ENCODE measurements around the gene RCC1. TPM values are rescaled to one million over a fixed set of nuclear protein-coding genes. Genes with fewer than 3 reads are reported as not detected.

Gene RCC1
- polyA plus RNA-seq, 1 of the 3 experiments (the other 2 are of a cell fraction) = 61.0 TPM

DNA sequence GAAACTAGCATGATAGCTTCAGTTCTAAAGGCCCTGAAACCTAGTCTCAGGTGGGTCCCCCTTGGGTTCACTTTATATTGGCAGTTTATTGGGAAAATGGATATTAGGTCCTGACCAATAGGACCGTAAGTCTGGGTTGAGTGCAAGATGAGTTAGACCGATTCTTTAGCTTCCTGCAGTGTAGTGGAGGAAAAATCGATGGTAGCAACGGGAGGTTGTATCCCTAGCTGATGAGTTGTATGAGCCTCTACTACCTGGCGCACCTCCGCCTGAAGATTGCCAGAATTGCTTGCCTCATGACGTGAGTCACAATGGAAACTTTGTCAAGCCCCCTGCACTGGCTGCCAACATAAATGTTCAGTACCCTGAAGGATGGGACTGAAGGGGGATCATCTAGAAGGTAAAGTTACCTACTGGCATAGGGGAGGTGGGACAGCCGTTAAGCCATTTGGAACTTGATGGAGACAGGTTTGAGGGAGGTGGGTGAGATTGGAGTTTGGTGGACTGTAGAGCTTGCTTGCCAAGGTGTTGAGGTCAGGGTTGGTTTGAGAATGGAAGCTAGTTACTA, 3.9 kb downstream of the RCC1 start:
- Histone ChIP-seq H3K9me3 (no peaks in the 10 kb centered on the region), H4K20me1 (ENCODE audit: insufficient read depth) (peaks cover 81% of the 10 kb centered on the region), H3K4me1 (ENCODE audit: control insufficient read depth in 1 of 2, insufficient read depth in 2 of 2, low read depth in 1 of 2, low read length in 1 of 2) (peaks cover 18 to 20% of the 10 kb centered on the region in 2 experiments; a peak in 3 of 4 replicates), H2AFZ (ENCODE audit: low read depth) (no peak overlapping the region), H3K27ac (ENCODE audit: low read depth in 2 of 2, low read length in 1 of 2) (peak overlapping the region; percentile 75 to 90), H3K4me2 (peak overlapping the region; percentile 88), H3K79me2 (ENCODE audit: insufficient read depth) (peaks cover 47% of the 10 kb centered on the region), H3K27me3 (ENCODE audit: insufficient read depth) (no peaks in the 10 kb centered on the region), H3F3A (replicated peaks; ENCODE audit: insufficient read depth) (peaks cover 88% of the 10 kb centered on the region), H3K36me3 (replicated peaks in 1 of 2; ENCODE audit: control insufficient read depth in 1 of 2, insufficient read depth in 2 of 2, low read length in 1 of 2) (peaks cover 44 to 78% of the 10 kb centered on the region in 2 experiments), H3K9ac (peak overlapping the region; percentile 99), H3K9me2 (no peaks in the 10 kb centered on the region), H3K4me3 (ENCODE audit: low read depth in 2 of 2, low read length in 1 of 2) (peak overlapping the region; percentile 70 to 98)
- ChIA-PET POLR2A (interaction anchor here (1.2 to 2.6 kb wide), 3 partner anchors 72 to 97 kb away, joined by 3 to 14 read pairs (median 3); no protein-coding TSS in a partner anchor), CTCF (interaction anchor here (0.6 to 1.3 kb wide), 6 partner anchors 9 to 367 kb away, joined by 3 read pairs; no protein-coding TSS in a partner anchor)
- TF ChIP-seq SMC3 (IDR thresholded peaks at IDR 0.05; ENCODE audit: low read depth, low read length) = no peak
- TF ChIP-seq RXRA (IDR thresholded peaks at IDR 0.05; ENCODE audit: borderline replicate concordance, low read depth) = no peak
- no peak for TF ChIP-seq TCF12 (IDR thresholded peaks at IDR 0.05)
- TF ChIP-seq RCOR1 (IDR thresholded peaks at IDR 0.05; ENCODE audit: low read length) = no peak
- no peak for TF ChIP-seq MEF2A (IDR thresholded peaks at IDR 0.05; ENCODE audit: borderline replicate concordance, low read depth)
- no peak for TF ChIP-seq YY1 (IDR thresholded peaks at IDR 0.05; ENCODE audit: low read depth)
- TF ChIP-seq, protein P1, sequence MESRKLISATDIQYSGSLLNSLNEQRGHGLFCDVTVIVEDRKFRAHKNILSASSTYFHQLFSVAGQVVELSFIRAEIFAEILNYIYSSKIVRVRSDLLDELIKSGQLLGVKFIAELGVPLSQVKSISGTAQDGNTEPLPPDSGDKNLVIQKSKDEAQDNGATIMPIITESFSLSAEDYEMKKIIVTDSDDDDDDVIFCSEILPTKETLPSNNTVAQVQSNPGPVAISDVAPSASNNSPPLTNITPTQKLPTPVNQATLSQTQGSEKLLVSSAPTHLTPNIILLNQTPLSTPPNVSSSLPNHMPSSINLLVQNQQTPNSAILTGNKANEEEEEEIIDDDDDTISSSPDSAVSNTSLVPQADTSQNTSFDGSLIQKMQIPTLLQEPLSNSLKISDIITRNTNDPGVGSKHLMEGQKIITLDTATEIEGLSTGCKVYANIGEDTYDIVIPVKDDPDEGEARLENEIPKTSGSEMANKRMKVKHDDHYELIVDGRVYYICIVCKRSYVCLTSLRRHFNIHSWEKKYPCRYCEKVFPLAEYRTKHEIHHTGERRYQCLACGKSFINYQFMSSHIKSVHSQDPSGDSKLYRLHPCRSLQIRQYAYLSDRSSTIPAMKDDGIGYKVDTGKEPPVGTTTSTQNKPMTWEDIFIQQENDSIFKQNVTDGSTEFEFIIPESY (IDR thresholded peaks at IDR 0.05; ENCODE audit: borderline replicate concordance, low read depth) = no peak
- TF ChIP-seq ELF1 (IDR thresholded peaks at IDR 0.05) = no peak
- TF ChIP-seq TAF1 (IDR thresholded peaks at IDR 0.05; ENCODE audit: borderline replicate concordance, low read depth, low read length) = peak; percentile 21; the same call in 1 of the 2 replicates
- no peak for TF ChIP-seq FOXJ3 (CRISPR knock-in tag; IDR thresholded peaks at IDR 0.05)
- TF ChIP-seq, protein P2, sequence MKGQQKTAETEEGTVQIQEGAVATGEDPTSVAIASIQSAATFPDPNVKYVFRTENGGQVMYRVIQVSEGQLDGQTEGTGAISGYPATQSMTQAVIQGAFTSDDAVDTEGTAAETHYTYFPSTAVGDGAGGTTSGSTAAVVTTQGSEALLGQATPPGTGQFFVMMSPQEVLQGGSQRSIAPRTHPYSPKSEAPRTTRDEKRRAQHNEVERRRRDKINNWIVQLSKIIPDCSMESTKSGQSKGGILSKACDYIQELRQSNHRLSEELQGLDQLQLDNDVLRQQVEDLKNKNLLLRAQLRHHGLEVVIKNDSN (IDR thresholded peaks at IDR 0.05; ENCODE audit: borderline replicate concordance, low read depth) = no peak
- TF ChIP-seq, protein P3, sequence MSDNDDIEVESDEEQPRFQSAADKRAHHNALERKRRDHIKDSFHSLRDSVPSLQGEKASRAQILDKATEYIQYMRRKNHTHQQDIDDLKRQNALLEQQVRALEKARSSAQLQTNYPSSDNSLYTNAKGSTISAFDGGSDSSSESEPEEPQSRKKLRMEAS (IDR thresholded peaks at IDR 0.05; ENCODE audit: low read depth) = no peak
- TF ChIP-seq POLR2AphosphoS5 (IDR thresholded peaks at IDR 0.05; ENCODE audit: low read depth, low read length) = peak; percentile 89
- TF ChIP-seq, protein P4, sequence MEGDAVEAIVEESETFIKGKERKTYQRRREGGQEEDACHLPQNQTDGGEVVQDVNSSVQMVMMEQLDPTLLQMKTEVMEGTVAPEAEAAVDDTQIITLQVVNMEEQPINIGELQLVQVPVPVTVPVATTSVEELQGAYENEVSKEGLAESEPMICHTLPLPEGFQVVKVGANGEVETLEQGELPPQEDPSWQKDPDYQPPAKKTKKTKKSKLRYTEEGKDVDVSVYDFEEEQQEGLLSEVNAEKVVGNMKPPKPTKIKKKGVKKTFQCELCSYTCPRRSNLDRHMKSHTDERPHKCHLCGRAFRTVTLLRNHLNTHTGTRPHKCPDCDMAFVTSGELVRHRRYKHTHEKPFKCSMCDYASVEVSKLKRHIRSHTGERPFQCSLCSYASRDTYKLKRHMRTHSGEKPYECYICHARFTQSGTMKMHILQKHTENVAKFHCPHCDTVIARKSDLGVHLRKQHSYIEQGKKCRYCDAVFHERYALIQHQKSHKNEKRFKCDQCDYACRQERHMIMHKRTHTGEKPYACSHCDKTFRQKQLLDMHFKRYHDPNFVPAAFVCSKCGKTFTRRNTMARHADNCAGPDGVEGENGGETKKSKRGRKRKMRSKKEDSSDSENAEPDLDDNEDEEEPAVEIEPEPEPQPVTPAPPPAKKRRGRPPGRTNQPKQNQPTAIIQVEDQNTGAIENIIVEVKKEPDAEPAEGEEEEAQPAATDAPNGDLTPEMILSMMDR (IDR thresholded peaks at IDR 0.05) = no peak
- peak; percentile 9; the same call in 1 of the 2 replicates for TF ChIP-seq JUND (IDR thresholded peaks at IDR 0.05)
- TF ChIP-seq MXI1 (IDR thresholded peaks at IDR 0.05; ENCODE audit: low read depth, low read length) = no peak
- no peak for TF ChIP-seq RAD21 (IDR thresholded peaks at IDR 0.05; ENCODE audit: low read length)
- TF ChIP-seq, protein P5, sequence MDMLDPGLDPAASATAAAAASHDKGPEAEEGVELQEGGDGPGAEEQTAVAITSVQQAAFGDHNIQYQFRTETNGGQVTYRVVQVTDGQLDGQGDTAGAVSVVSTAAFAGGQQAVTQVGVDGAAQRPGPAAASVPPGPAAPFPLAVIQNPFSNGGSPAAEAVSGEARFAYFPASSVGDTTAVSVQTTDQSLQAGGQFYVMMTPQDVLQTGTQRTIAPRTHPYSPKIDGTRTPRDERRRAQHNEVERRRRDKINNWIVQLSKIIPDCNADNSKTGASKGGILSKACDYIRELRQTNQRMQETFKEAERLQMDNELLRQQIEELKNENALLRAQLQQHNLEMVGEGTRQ (IDR thresholded peaks at IDR 0.05; ENCODE audit: borderline replicate concordance, low read depth, low read length) = no peak
- TF ChIP-seq, protein P6, sequence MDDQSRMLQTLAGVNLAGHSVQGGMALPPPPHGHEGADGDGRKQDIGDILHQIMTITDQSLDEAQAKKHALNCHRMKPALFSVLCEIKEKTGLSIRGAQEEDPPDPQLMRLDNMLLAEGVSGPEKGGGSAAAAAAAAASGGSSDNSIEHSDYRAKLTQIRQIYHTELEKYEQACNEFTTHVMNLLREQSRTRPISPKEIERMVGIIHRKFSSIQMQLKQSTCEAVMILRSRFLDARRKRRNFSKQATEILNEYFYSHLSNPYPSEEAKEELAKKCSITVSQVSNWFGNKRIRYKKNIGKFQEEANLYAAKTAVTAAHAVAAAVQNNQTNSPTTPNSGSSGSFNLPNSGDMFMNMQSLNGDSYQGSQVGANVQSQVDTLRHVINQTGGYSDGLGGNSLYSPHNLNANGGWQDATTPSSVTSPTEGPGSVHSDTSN (IDR thresholded peaks at IDR 0.05) = no peak
- no peak for TF ChIP-seq CHD2 (IDR thresholded peaks at IDR 0.05; ENCODE audit: low read length, partially characterized antibody)
- TF ChIP-seq GATA2 (CRISPR knock-in tag; IDR thresholded peaks at IDR 0.05) = no peak
- TF ChIP-seq, protein P7, sequence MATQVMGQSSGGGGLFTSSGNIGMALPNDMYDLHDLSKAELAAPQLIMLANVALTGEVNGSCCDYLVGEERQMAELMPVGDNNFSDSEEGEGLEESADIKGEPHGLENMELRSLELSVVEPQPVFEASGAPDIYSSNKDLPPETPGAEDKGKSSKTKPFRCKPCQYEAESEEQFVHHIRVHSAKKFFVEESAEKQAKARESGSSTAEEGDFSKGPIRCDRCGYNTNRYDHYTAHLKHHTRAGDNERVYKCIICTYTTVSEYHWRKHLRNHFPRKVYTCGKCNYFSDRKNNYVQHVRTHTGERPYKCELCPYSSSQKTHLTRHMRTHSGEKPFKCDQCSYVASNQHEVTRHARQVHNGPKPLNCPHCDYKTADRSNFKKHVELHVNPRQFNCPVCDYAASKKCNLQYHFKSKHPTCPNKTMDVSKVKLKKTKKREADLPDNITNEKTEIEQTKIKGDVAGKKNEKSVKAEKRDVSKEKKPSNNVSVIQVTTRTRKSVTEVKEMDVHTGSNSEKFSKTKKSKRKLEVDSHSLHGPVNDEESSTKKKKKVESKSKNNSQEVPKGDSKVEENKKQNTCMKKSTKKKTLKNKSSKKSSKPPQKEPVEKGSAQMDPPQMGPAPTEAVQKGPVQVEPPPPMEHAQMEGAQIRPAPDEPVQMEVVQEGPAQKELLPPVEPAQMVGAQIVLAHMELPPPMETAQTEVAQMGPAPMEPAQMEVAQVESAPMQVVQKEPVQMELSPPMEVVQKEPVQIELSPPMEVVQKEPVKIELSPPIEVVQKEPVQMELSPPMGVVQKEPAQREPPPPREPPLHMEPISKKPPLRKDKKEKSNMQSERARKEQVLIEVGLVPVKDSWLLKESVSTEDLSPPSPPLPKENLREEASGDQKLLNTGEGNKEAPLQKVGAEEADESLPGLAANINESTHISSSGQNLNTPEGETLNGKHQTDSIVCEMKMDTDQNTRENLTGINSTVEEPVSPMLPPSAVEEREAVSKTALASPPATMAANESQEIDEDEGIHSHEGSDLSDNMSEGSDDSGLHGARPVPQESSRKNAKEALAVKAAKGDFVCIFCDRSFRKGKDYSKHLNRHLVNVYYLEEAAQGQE (IDR thresholded peaks at IDR 0.05; ENCODE audit: low read depth, low read length) = no peak
- TF ChIP-seq EP300 (IDR thresholded peaks at IDR 0.05; ENCODE audit: borderline replicate concordance in 1 of 2, low read depth in 1 of 2, low read length in 1 of 2) = no peak
- DNase-seq = no peak
- 60% methylated on average over 8 of the region's 8 CpGs for WGBS (ENCODE audit: low lambda C conversion rate)

Measured in SK-N-SH (cell line).